Activated CD4-positive, alpha-beta T cell treated with anti-CD3 and anti-CD28 coated beads, Interleukin-2, amount 10 ng/mL, durations not matched to agents 24 days and 14 days (primary cell): ENCODE data around the gene NUBPL. TPM values are rescaled to one million over a fixed set of nuclear protein-coding genes. Genes with fewer than 3 reads are reported as not detected.
"Not testable (repeated sequence)": the region's sequence is repeated elsewhere in the genome, so short reads cannot be mapped to it uniquely, and the experiment has no call there.

Experiments
- DNase-seq: peaks from one replicate; pipeline ENCODE4 v3.0.0; 2022
- H3K27ac Mint-ChIP-seq: one replicate; pipeline ENCODE4 v1.8.0; 2022; ENCODE audit warnings: mild to moderate bottlenecking, mixed read lengths
- H3K27me3 Mint-ChIP-seq: one replicate; pipeline ENCODE4 v1.8.0; 2022; ENCODE audit warnings: mixed read lengths
- H3K36me3 Mint-ChIP-seq: one replicate; pipeline ENCODE4 v1.8.0; 2022; ENCODE audit warnings: low read depth, mild to moderate bottlenecking, mixed read lengths
- H3K4me1 Mint-ChIP-seq: one replicate; pipeline ENCODE4 v1.8.0; 2021; ENCODE audit warnings: mixed read lengths
- H3K4me3 Mint-ChIP-seq: one replicate; pipeline ENCODE4 v1.8.0; 2022; ENCODE audit warnings: mild to moderate bottlenecking, moderate library complexity, mixed read lengths
- H3K9me3 Mint-ChIP-seq: one replicate; pipeline ENCODE4 v1.8.0; 2021; ENCODE audit warnings: mixed read lengths
- intact Hi-C: fragments of 100-400 bp; cut with micrococcal nuclease; formaldehyde crosslinking; loops from one replicate; pipeline ENCODE4 v1.15.1; 2023
- total RNA-seq: library from RNA; stranded (reverse); gene quantifications from 2 replicates; pipeline ENCODE4 v1.2.3, GENCODE V29; 2022

NUBPL gene
- total RNA-seq, 1 donor from 2014 or later, result 12.3 TPM

- H3K36me3 Mint-ChIP-seq, H3K27me3 Mint-ChIP-seq, DNase-seq, H3K4me1 Mint-ChIP-seq, H3K27ac Mint-ChIP-seq, intact Hi-C loops, H3K4me3 Mint-ChIP-seq: not testable (repeated sequence)
- H3K9me3 Mint-ChIP-seq, result peaks cover 36% of the 10 kb centered on the region
Observed at GRCh38 chr14:31751047-31751446, 189.8 kb downstream of the NUBPL start.

DNA sequence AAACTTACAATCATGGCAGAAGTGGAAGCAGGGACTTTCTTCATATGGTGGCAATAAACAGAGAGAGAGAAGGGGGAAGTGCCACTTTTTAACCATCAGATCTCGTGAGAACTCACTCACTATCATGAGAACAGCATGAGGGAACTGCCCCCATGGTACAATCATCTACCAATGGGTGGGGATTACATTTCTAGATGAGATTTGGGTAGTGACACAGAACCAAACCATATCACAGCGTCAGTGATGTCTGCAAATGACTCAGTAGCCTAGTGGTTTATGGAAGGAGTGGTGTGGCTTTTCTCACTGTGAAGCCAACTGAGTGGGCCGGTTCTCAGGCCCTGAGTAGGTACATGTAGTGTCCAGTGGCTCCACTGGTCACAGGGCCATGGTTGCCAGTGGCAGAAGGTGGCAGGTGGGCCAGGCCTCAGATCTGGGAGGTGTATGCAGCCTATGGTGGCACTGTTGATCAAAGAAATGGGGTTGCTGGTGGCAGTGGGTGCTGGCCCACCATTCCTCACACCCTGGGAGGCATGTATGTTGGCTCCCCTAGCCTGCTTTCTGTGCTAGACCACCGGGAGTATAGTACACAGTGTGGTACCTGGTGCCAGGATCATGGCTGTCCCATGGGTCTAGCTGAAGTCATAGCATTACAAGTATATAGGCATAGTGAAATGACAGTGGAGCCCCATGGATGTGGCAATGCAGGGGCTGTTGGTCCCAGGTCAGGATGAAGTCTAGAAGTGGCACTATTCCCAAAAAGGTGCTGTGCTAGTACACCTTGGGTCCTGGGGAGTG is 191.9 kb downstream of the NUBPL start:
- Mint-ChIP-seq H3K4me3 (no peak overlapping the region), H3K4me1 (no peaks in the 10 kb centered on the region), H3K27ac (no peak overlapping the region), H3K9me3 (peaks cover 30% of the 10 kb centered on the region), H3K27me3 (no peaks in the 10 kb centered on the region), H3K36me3 (no peaks in the 10 kb centered on the region)
- intact Hi-C loops, result no loop called here
- no peak for DNase-seq

DNA sequence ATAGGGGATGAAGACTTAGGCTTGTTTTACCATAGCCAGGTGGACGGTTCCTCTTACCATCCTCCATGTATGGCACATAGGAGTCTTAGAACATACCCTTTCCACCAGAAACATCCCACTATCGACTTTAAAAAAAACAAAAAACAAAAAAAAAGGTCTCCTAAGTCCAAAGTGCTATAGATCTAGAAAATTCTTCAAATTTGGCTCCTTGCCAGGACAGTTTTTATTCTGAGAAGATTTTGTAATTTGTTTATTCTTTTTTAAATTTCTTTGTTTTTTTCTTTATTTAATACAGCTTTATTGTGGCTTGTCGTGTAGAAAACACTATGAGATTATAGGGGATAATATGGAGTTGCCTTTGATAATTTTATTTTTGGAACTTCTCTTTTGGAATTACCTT is 197.7 kb downstream of the NUBPL start:
- H3K27me3 Mint-ChIP-seq, result no peaks in the 10 kb centered on the region
- DNase-seq, result no peak
- H3K9me3 Mint-ChIP-seq, result no peaks in the 10 kb centered on the region
- no peaks in the 10 kb centered on the region for H3K36me3 Mint-ChIP-seq
- H3K4me3 Mint-ChIP-seq, result no peak overlapping the region
- no peak overlapping the region for H3K27ac Mint-ChIP-seq
- H3K4me1 Mint-ChIP-seq, result no peaks in the 10 kb centered on the region
- intact Hi-C loops, result no loop called here

DNA sequence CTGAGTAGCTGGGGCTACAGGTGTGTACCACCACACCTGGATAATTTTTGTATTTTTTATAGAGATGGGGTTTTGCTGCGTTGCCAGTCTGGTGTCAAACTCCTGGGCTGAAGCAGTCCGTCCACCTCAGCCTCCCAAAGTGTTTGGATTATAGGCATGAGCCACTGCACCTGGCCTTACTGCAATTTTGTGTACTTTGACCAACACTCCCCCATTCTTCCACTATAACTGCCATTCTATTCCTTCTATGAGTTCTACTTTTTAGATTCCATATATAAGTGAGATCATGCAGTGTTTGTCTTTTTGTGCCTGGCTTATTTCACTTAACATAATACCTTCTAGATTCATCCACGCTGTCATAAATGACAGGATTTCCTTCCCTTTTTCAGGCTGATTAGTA is 199.1 kb downstream of the NUBPL start:
- Mint-ChIP-seq H3K9me3 (no peaks in the 10 kb centered on the region), H3K36me3 (no peaks in the 10 kb centered on the region), H3K27me3 (no peaks in the 10 kb centered on the region), H3K4me3 (no peak overlapping the region), H3K4me1 (no peaks in the 10 kb centered on the region), H3K27ac (no peak overlapping the region)
- intact Hi-C loops, result no loop called here
- DNase-seq, result no peak

- H3K9me3 Mint-ChIP-seq, result no peaks in the 10 kb centered on the region
- H3K36me3 Mint-ChIP-seq, result no peaks in the 10 kb centered on the region
- intact Hi-C loops, result no loop called here
- H3K4me3 Mint-ChIP-seq, result no peak overlapping the region
- H3K4me1 Mint-ChIP-seq, result no peaks in the 10 kb centered on the region
- no peaks in the 10 kb centered on the region for H3K27me3 Mint-ChIP-seq
- no peak overlapping the region for H3K27ac Mint-ChIP-seq
- DNase-seq, result no peak
Observed at GRCh38 chr14:31761325-31761724, 200.1 kb downstream of the NUBPL start.

DNA sequence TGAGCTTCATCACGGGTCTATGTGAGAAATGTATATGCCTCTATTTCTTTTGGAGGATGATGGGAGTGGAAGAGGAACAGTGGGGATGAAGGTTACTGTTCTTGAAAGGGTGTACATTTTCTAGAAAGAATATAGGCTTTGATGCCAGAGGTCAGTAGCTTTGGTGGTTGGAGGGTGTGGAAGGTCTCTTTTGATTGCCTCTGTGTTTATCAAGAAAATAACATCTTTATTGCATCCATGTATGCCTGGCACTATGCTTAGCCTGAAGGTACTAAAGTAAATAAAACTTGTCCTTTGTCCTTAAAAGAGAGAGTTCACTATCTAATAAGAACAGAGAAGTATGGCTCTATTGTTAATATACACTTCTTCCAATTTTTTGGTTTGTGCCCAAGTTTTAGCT is 201.8 kb downstream of the NUBPL start:
- no peak overlapping the region for H3K27ac Mint-ChIP-seq
- no peak overlapping the region for H3K4me3 Mint-ChIP-seq
- H3K9me3 Mint-ChIP-seq, result no peaks in the 10 kb centered on the region
- H3K4me1 Mint-ChIP-seq, result no peaks in the 10 kb centered on the region
- no peaks in the 10 kb centered on the region for H3K36me3 Mint-ChIP-seq
- intact Hi-C loops, result no loop called here
- no peak for DNase-seq
- no peaks in the 10 kb centered on the region for H3K27me3 Mint-ChIP-seq

DNA sequence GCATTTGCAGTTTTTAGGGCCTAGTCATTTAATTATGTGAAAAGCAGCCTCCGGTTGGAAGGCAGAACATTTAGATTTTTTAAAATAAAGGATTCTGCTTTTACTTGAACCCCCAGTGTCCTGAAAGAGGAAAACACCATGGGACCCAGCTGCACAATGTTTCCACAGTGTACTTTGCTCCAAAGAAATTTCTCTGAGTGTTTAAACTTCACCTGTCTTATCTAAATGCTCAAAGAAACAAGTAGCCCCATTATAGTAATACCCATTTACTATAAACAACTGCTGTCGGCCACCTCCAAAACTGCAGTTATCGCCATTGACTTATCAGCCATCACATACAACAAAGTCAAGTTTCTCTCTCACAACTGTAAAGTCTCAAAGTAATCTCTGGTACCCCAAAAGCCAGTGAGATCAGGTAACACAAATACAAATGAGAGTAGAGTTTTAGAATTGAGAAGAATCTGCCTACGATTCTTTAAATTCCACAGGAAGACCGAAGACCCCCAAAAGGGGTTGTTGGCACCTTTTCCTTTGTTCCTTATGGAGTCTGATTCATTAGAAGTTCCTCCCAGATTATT is 205.2 kb downstream of the NUBPL start:
- DNase-seq, result no peak
- H3K36me3 Mint-ChIP-seq, result no peaks in the 10 kb centered on the region
- no peaks in the 10 kb centered on the region for H3K27me3 Mint-ChIP-seq
- intact Hi-C loops, result no loop called here
- H3K4me1 Mint-ChIP-seq, result no peaks in the 10 kb centered on the region
- no peaks in the 10 kb centered on the region for H3K9me3 Mint-ChIP-seq
- H3K4me3 Mint-ChIP-seq, result no peak overlapping the region
- H3K27ac Mint-ChIP-seq, result no peak overlapping the region

DNA sequence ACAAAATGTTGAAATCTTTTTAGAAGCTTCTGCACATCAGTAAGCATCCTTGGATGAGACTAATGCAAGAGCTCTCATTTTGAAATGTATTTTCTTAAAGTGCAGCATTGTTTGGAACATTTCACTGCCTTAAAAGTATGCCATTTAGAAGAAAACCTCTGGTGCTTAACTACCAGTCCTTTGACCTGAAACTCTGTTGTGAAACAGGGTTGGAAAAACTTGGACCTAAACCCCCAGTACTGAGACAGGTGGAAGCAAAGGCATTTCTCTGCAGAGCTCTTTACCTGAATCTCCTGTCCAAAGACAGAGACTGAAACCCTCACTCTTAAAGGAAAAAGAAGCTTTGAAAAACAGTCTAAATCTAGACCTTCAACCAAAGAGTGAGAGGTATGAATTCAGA is 207.2 kb downstream of the NUBPL start:
- intact Hi-C loops, result no loop called here
- H3K9me3 Mint-ChIP-seq, result no peaks in the 10 kb centered on the region
- H3K36me3 Mint-ChIP-seq, result no peaks in the 10 kb centered on the region
- H3K27ac Mint-ChIP-seq, result no peak overlapping the region
- no peak overlapping the region for H3K4me3 Mint-ChIP-seq
- DNase-seq, result no peak
- H3K4me1 Mint-ChIP-seq, result no peaks in the 10 kb centered on the region
- no peaks in the 10 kb centered on the region for H3K27me3 Mint-ChIP-seq

DNA sequence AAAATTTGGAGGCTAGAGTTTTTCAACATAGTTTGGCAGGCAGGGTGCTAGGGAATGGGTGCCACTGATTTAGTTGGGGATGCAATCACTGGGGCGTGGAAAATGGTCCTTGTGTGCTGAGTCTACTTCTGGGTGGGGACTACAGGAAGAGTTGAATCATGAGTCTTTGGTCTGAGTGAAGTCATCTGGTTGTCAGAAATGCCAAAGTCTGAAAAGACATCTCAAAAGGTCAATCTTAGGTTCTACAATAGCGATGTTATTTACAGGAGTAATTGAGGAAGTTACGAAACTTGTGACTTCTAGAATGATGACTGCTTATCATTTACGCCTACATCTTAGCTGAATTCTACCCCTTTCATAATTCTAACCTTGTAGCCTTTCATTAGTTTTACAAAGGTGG is 209.1 kb downstream of the NUBPL start:
- no peak overlapping the region for H3K4me3 Mint-ChIP-seq
- intact Hi-C loops, result no loop called here
- DNase-seq, result no peak
- no peak overlapping the region for H3K27ac Mint-ChIP-seq
- H3K9me3 Mint-ChIP-seq, result no peaks in the 10 kb centered on the region
- no peaks in the 10 kb centered on the region for H3K36me3 Mint-ChIP-seq
- H3K4me1 Mint-ChIP-seq, result no peaks in the 10 kb centered on the region
- no peaks in the 10 kb centered on the region for H3K27me3 Mint-ChIP-seq

- no peaks in the 10 kb centered on the region for H3K4me1 Mint-ChIP-seq
- no peak for DNase-seq
- no peak overlapping the region for H3K27ac Mint-ChIP-seq
- H3K36me3 Mint-ChIP-seq, result no peaks in the 10 kb centered on the region
- no peak overlapping the region for H3K4me3 Mint-ChIP-seq
- intact Hi-C loops, result no loop called here
- H3K27me3 Mint-ChIP-seq, result no peaks in the 10 kb centered on the region
- H3K9me3 Mint-ChIP-seq, result peaks cover 9% of the 10 kb centered on the region
Observed at GRCh38 chr14:31774567-31774966, 213.4 kb downstream of the NUBPL start.

- intact Hi-C loops, result no loop called here
- Mint-ChIP-seq H3K4me1 (no peaks in the 10 kb centered on the region), H3K36me3 (no peaks in the 10 kb centered on the region), H3K27ac (no peak overlapping the region), H3K27me3 (no peaks in the 10 kb centered on the region), H3K4me3 (no peak overlapping the region), H3K9me3 (peaks cover 11% of the 10 kb centered on the region)
- no peak for DNase-seq
Observed at GRCh38 chr14:31777312-31777711, 216.1 kb downstream of the NUBPL start.

- Mint-ChIP-seq H3K36me3 (no peaks in the 10 kb centered on the region), H3K9me3 (peaks cover 9% of the 10 kb centered on the region), H3K27me3 (no peaks in the 10 kb centered on the region), H3K27ac (no peak overlapping the region), H3K4me1 (no peaks in the 10 kb centered on the region), H3K4me3 (no peak overlapping the region)
- intact Hi-C loops, result no loop called here
- DNase-seq, result no peak
Observed at GRCh38 chr14:31781578-31781977, 220.4 kb downstream of the NUBPL start.

- Mint-ChIP-seq H3K27me3 (no peaks in the 10 kb centered on the region), H3K27ac (no peak overlapping the region), H3K36me3 (no peaks in the 10 kb centered on the region), H3K4me3 (no peak overlapping the region), H3K4me1 (no peaks in the 10 kb centered on the region), H3K9me3 (peaks cover 3% of the 10 kb centered on the region)
- intact Hi-C loops, result no loop called here
- no peak for DNase-seq
Observed at GRCh38 chr14:31785574-31785973, 224.4 kb downstream of the NUBPL start.

GRCh38 chr14:31787377-31787776 is 226.2 kb downstream of the NUBPL start:
- Mint-ChIP-seq H3K9me3 (no peaks in the 10 kb centered on the region), H3K36me3 (no peaks in the 10 kb centered on the region), H3K4me3 (no peak overlapping the region), H3K27ac (no peak overlapping the region), H3K27me3 (no peaks in the 10 kb centered on the region), H3K4me1 (no peaks in the 10 kb centered on the region)
- DNase-seq, result no peak
- intact Hi-C loops, result no loop called here

GRCh38 chr14:31788340-31788739 is 227.1 kb downstream of the NUBPL start:
- no peaks in the 10 kb centered on the region for H3K36me3 Mint-ChIP-seq
- no peak overlapping the region for H3K4me3 Mint-ChIP-seq
- no peaks in the 10 kb centered on the region for H3K4me1 Mint-ChIP-seq
- intact Hi-C loops, result no loop called here
- no peaks in the 10 kb centered on the region for H3K27me3 Mint-ChIP-seq
- DNase-seq, result peak; percentile 20
- no peak overlapping the region for H3K27ac Mint-ChIP-seq
- H3K9me3 Mint-ChIP-seq, result no peaks in the 10 kb centered on the region
